Pancreas (tissue), 10 donors: ENCODE measurements around the gene SP2. TPM values are rescaled to one million over a fixed set of nuclear protein-coding genes. Genes with fewer than 3 reads are reported as not detected.
A peak's percentile ranks its signal among the peaks of the same experiment; 100 is the strongest.

Experiments
- ATAC-seq, 4 donors: fragments of 200-7000 bp; cut with Tn5 transposase; one replicate each; pipeline versions ENCODE4 v1.8.0 to v1.9.1; 2020; ENCODE audit warnings: mild to moderate bottlenecking in 4 of 4, moderate library complexity in 4 of 4
- DNase-seq, 6 donors: peaks; one replicate each; pipeline ENCODE4 v3.0.0-alpha.2; 2020
- FAIRE-seq: peaks from 2 replicates; lab custom pipeline; 2012; peaks lifted over from hg19 to GRCh38; lab: Jason Lieb, UNC
- H3K27ac ChIP-seq, 4 donors: fragments of 200-600 bp; sonication (generic); 1 replicate in 3 of 4; 2 replicates in 1 of 4; pipeline versions ENCODE4 v1.5.0 to v1.8.0; 2020
- H3K27me3 ChIP-seq, 4 donors: fragments of 200-600 bp; one replicate each; pipeline ENCODE4 v1.8.0; 2021
- H3K36me3 ChIP-seq, 3 donors: fragments of 200-600 bp; sonication (generic) in 1 of 3; one replicate each; pipeline versions ENCODE4 v1.5.0 to v1.8.0; 2020 to 2021
- H3K4me1 ChIP-seq, 3 donors: fragments of 200-600 bp; one replicate each; pipeline ENCODE4 v1.8.0; 2021
- H3K4me3 ChIP-seq, 4 donors: fragments of 200-600 bp; sonication (generic) in 2 of 4; one replicate each; pipeline versions ENCODE4 v1.5.0 to v1.8.0; 2020 to 2021
- H3K9me3 ChIP-seq, 4 donors: fragments of 200-600 bp; one replicate each; pipeline ENCODE4 v1.8.0; 2021
- WGBS, 2 donors: extraction: QIAGEN DNeasy Blood & Tissue Kit; methylation state at CpG; one replicate each; pipeline ENCODE4 v1.1.7; 2013; 5-methylcytosine and 5-hydroxymethylcytosine counted together
- intact Hi-C, 3 donors: fragments of 100-400 bp; cut with DNase I; formaldehyde crosslinking; loops; one replicate each; pipeline versions ENCODE4 v1.11.1 to v1.14.2; 2022
- polyA plus RNA-seq, 2 donors: library from polyadenylated mRNA; stranded (reverse); fragments of 200-250 nt; gene quantifications; one replicate each; pipeline ENCODE4 v1.2.3, GENCODE V29; 2013
- total RNA-seq, 6 donors: library from RNA; stranded (reverse); fragmentation: NEBNext Ultra II Directional in 4 of 6; extraction: Animal tissue kit (Norgen Biotek cat#: 25700) in 4 of 6; gene quantifications; one replicate each; pipeline versions ENCODE4 v1.2.1 to v1.2.4, GENCODE V29; 2021 to 2023
- TF ChIP-seq, protein P1 (sequence below), 4 donors: fragments of 200-600 bp; sonication (generic) in 3 of 4; IDR thresholded peaks; one replicate each; pipeline versions ENCODE4 v1.5.0 to v1.8.0; 2021; ENCODE audit warnings: antibody characterized with exemption in 4 of 4
- donor health status: healthy with polysubstance abuse.
- donor health status: DM: no; HTN: no; CAD: no; lungs with moderate emphysema.
- donor health status: DM: no; HTN: no; CAD: no.
- donor health status: control.
- donor health status: control.
- donor health status: Bipolar disorder and iron deficiency.
- donor health status: DM: yes; HTN: yes; CAD: no.
- donor health status: DM: no; HTN: no; CAD: no.
- donor health status: DM: no; HTN: no; CAD: no.
- donor health status: DM: yes; HTN: yes; CAD: no.

The SP2 gene
- total and polyA plus RNA-seq, 8 donors = 5.2 to 8.8 (median 6.9) TPM

DNA sequence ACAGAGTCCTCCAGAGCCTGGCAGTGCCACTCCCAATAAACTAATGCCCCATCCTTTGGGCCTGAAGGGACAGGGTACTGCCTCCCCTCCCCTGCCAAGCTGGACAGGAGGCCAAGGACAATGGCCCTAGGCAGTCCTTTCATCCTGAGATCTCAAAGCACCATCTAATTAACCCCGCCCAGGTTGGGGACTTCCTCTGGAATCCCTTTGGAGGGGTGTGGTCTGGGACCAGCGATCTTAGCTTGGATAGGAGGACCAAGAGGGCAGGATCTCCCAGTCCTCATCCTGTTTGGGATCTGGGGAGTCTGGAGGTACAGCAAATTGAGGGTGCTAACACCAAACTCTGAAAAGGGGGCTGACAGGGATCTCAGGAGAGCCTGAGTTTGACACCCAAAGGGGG is 26.9 kb upstream of the SP2 start:
- TF ChIP-seq, protein P1, sequence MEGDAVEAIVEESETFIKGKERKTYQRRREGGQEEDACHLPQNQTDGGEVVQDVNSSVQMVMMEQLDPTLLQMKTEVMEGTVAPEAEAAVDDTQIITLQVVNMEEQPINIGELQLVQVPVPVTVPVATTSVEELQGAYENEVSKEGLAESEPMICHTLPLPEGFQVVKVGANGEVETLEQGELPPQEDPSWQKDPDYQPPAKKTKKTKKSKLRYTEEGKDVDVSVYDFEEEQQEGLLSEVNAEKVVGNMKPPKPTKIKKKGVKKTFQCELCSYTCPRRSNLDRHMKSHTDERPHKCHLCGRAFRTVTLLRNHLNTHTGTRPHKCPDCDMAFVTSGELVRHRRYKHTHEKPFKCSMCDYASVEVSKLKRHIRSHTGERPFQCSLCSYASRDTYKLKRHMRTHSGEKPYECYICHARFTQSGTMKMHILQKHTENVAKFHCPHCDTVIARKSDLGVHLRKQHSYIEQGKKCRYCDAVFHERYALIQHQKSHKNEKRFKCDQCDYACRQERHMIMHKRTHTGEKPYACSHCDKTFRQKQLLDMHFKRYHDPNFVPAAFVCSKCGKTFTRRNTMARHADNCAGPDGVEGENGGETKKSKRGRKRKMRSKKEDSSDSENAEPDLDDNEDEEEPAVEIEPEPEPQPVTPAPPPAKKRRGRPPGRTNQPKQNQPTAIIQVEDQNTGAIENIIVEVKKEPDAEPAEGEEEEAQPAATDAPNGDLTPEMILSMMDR (IDR thresholded peaks at IDR 0.05) = no peak
- ATAC-seq (no peak), DNase-seq (no peak), FAIRE-seq (no peak)
- Histone ChIP-seq H3K36me3 (no peaks in the 10 kb centered on the region), H3K4me3 (no peak overlapping the region), H3K4me1 (no peaks in the 10 kb centered on the region), H3K27ac (no peak overlapping the region), H3K27me3 (peaks cover 0 to 5% (median 0%) of the 10 kb centered on the region in 4 donors), H3K9me3 (no peaks in the 10 kb centered on the region)
- intact Hi-C loops = no loop called here
- WGBS, 2 donors = 20 to 24% methylated on average over 2 of the region's 2 CpGs

- no peaks in the 10 kb centered on the region for H3K4me1 ChIP-seq
- H3K9me3 ChIP-seq = no peaks in the 10 kb centered on the region
- intact Hi-C loops = no loop called here
- H3K36me3 ChIP-seq = no peaks in the 10 kb centered on the region
- no peak overlapping the region for H3K4me3 ChIP-seq
- WGBS, 2 donors = 20 to 25% methylated on average over 1 of the region's 1 CpG
- no peak for DNase-seq
- H3K27me3 ChIP-seq = peaks cover 0 to 5% (median 0%) of the 10 kb centered on the region in 4 donors
- TF ChIP-seq, protein P1 (IDR thresholded peaks at IDR 0.05) = no peak
- no peak for ATAC-seq
- FAIRE-seq = no peak
- no peak overlapping the region for H3K27ac ChIP-seq
These were observed 26.0 kb upstream of the SP2 start for GRCh38 chr17:47870056-47870455.

DNA sequence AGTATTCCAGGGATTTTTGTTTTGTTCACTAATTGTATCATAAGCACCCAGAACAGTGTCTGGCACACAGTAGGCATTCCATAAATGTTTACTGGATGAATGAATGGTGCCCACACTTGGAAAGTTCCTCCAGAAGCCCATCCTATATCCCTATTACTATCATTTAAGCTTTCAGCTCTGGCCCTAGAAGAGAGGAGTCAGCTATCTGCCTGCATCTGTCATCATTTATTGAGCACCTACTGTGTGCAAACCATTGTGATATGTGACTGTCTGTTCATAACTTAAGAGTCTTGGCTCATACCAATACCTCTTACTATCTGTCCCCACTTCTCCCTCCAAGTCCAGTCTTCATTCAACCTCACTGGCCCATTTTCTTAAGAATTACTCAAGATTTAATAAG is 25.0 kb upstream of the SP2 start:
- no peak for ATAC-seq
- FAIRE-seq = no peak
- intact Hi-C loops = no loop called here
- H3K4me1 ChIP-seq = no peaks in the 10 kb centered on the region
- TF ChIP-seq, protein P1 (IDR thresholded peaks at IDR 0.05) = no peak
- H3K27me3 ChIP-seq = peaks cover 0 to 5% (median 0%) of the 10 kb centered on the region in 4 donors
- no peaks in the 10 kb centered on the region for H3K36me3 ChIP-seq
- H3K9me3 ChIP-seq = no peaks in the 10 kb centered on the region
- no peak overlapping the region for H3K4me3 ChIP-seq
- DNase-seq = no peak
- H3K27ac ChIP-seq = no peak overlapping the region

DNA sequence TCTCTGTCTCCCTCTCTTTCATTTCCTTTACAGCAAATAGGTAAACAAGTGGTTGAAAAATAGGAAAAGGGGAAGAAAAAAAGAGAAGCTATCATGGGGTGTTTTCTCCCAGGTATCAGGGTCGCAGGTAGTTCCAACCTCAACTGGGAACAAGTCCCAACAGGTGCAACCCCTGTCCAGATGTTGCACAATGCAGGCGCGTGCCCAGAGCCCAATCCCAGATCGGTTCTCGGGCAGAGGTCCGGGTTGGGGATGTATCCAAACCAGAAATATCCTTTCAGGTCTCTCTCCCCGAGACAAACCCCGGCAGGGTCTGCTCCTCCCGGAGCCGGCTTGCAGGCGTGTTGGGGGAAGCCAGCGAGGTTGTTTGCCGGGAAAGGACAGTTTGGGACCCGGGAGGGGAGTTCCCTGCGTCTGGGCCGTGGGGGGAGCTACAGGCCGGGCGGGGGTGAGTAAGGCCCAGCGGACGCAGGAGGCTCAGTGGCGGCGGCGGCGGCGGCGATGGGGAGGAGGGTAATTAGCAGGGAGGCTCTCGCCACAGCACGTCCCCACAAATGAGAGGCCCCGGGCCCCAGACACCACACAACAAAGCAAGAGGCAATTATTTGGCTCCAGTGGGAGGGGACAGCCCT is 23.9 kb upstream of the SP2 start:
- Histone ChIP-seq H3K36me3 (no peaks in the 10 kb centered on the region), H3K4me1 (no peaks in the 10 kb centered on the region), H3K4me3 (no peak overlapping the region), H3K9me3 (no peaks in the 10 kb centered on the region), H3K27me3 (peaks cover 0 to 5% (median 0%) of the 10 kb centered on the region in 4 donors), H3K27ac (no peak overlapping the region)
- TF ChIP-seq, protein P1 (IDR thresholded peaks at IDR 0.05) = no peak
- WGBS, 2 donors = 25 to 32% methylated on average over 23 to 29 of the region's 29 CpGs
- FAIRE-seq = no peak
- no peak for DNase-seq
- ATAC-seq = peak in 1 of 4 donors; percentile 62
- intact Hi-C loops = no loop called here

GRCh38 chr17:47872651-47873161 is 23.3 kb upstream of the SP2 start:
- H3K4me3 ChIP-seq = no peak overlapping the region
- intact Hi-C loops = no loop called here
- no peaks in the 10 kb centered on the region for H3K9me3 ChIP-seq
- DNase-seq = no peak
- WGBS, 2 donors = 31 to 35% methylated on average over 15 of the region's 15 CpGs
- TF ChIP-seq, protein P1 (IDR thresholded peaks at IDR 0.05) = no peak
- peak in 1 of 4 donors; percentile 81 for ATAC-seq
- no peaks in the 10 kb centered on the region for H3K4me1 ChIP-seq
- no peak overlapping the region for H3K27ac ChIP-seq
- no peaks in the 10 kb centered on the region for H3K36me3 ChIP-seq
- H3K27me3 ChIP-seq = peaks cover 0 to 5% (median 0%) of the 10 kb centered on the region in 4 donors
- FAIRE-seq = no peak
